ENCODE measurements around the gene CAMTA1.
"Not testable (repeated sequence)": the region's sequence is repeated elsewhere in the genome, so short reads cannot be mapped to it uniquely, and the experiment has no call there.

CAMTA1 gene

GRCh38 chr1:7702365-7702764 lies 917.1 kb downstream of the CAMTA1 start:
- no peak for DNase-seq (ENCODE audit: low spot score)

DNA sequence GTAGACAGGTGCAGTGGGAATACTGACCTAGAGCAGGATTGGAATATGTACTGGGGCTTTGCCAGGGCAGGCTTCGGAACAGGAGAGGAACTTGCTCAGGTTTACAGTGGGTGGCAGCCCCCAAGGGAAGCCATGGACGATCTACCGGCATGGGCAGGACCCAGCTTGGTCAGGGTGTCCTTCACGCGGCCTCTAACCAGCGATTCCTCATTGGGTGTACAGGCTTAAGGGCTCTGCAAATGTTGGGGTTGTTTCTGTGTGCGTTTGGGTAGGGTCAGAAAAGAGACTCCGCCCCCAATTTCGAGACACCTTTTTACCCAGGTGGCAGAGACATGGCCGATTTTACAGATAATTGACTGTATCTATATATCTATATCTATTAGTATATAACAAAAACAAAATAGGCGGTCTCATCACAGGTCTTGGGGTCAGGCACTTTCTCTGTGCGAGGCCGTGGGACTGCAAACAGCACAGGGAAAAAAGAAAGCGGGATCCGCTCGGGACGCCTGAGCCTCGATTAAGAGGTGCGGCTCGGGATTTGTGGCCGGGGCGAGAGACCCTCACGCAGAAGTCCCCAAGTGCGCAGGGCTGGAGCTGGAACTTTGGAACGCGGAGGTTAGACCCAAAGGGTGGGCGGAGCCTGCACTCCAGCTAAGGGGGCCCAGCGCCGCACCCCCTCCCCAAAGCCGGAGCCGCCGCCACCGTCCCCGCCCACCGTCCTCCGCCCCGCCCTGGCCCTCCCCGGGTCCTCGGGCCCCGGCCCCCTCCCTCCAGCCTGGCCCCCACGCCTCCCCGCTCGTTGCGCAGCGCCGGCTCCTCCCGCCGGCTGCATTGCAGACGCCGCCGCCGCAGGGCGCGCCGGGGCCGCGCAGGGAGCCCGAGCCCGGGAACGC lies 918.3 kb downstream of the CAMTA1 start:
- DNase-seq (ENCODE audit: low spot score): no peak

DNA sequence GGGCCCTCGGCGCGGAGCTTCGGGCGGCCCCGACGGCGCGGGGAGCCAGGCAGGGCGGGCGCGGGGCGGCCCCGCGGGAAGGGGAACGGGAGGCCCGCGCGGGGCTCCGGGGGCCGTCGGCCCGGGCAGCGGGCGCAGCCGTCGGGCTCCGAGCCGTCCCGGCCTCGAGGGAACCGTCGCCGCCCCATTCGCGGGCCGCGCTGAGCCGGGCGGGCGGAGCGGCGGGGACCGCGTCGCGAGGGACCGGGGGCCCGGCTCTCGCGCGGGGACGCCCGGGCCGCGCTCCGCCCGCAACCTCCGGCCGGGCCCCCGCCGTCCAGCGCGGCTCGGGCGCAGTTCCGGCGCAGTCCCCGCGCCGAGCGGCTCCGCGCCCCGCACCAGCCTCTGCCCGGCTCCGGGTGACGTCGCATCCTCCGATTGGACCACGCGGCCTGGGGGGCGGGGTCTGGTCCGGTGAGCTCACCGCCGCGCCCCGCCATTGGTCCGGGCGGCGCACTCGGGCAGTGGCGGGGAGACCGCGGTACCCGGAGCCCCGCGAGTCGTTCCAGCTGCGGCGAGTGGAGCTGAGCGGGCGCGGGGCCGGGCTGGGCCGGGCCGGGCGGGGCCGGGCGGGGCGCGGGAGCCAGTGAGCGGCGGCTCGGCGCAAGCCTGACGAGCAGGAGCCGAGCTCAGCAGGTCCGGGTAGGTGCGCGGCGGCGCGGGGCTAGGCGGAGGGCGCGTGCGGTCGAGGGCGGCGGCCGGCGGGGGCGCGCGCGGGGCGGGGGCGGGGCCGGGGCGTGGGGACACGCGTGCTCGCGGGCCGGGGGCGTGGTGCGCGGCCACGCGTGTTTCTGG lies 919.2 kb downstream of the CAMTA1 start:
- DNase-seq (ENCODE audit: low spot score): no peak

- no peak for DNase-seq (ENCODE audit: low spot score)
These were observed 920.0 kb downstream of the CAMTA1 start for GRCh38 chr1:7705048-7705907.

DNA sequence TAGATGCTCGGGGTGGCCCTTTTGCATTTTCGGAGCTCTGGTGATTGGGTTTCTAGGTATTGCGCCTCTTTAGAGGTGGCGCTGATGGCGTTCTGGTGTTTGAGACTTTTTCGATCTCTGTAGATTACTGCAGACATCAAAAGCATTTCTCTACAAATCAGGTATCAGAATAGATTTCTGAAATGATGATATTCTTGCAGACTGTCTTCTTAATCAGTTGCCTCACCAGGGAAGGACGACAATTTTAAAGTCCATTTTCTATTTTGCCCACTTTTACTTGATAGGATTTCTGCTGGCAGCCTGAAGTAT lies 920.6 kb downstream of the CAMTA1 start:
- DNase-seq (ENCODE audit: low spot score): no peak

GRCh38 chr1:7707527-7707926 lies 922.3 kb downstream of the CAMTA1 start:
- DNase-seq (ENCODE audit: low spot score): peak; percentile 24

GRCh38 chr1:7708065-7708464 lies 922.8 kb downstream of the CAMTA1 start:
- not testable (repeated sequence) for DNase-seq (ENCODE audit: low spot score)

GRCh38 chr1:7710859-7711258 lies 925.6 kb downstream of the CAMTA1 start:
- no peak for DNase-seq (ENCODE audit: low spot score)

DNA sequence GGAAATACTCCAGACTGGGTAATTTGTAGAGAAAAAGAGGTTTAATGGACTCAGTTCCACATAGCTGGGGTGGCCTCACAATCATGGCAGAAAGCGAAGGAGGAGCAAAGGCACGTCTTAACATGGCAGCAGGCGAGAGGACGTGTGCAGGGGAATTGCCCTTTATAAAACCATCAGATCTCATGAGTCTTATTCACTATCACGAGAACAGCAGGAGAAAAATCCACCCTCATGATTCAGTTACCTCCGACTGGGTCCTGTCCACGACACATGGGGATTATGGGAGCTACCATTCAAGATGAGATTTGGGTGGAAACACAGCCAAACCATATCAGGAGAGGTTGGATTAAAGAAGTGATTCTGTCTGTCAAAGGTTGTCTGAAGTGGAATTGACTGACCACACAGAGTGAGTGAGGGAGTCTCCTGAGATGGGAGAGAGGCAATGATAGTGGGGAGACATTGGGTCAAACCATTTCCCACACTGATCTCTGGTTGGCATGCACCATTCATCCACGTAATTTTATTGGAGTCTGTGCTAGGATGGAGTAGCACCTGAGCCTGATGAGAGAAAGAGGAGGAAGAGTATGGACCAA lies 927.6 kb downstream of the CAMTA1 start:
- DNase-seq (ENCODE audit: low spot score): no peak

DNA sequence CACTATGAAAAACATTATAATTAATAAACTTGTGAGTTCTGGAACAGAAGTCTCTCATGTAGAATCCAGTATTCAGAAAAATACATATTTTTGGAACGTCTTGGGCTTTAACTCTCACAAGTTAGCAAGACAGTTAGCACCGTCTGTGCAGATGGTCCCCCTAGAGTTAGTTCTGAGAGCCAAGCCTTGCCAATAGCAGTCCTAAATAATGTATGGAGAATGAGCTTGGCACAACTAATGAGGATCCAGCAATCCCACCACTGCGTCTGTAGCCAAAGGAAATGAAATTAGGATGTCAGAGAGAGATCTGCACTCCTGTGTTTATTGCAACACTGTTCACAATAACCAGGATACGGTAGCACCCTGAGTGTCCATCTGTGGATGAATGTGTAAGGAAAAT lies 931.3 kb downstream of the CAMTA1 start:
- DNase-seq (ENCODE audit: low spot score): no peak

- DNase-seq (ENCODE audit: low spot score): no peak
These were observed 932.6 kb downstream of the CAMTA1 start for GRCh38 chr1:7717748-7718368.

- DNase-seq (ENCODE audit: low spot score): no peak
These were observed 934.3 kb downstream of the CAMTA1 start for GRCh38 chr1:7719468-7720094.

DNA sequence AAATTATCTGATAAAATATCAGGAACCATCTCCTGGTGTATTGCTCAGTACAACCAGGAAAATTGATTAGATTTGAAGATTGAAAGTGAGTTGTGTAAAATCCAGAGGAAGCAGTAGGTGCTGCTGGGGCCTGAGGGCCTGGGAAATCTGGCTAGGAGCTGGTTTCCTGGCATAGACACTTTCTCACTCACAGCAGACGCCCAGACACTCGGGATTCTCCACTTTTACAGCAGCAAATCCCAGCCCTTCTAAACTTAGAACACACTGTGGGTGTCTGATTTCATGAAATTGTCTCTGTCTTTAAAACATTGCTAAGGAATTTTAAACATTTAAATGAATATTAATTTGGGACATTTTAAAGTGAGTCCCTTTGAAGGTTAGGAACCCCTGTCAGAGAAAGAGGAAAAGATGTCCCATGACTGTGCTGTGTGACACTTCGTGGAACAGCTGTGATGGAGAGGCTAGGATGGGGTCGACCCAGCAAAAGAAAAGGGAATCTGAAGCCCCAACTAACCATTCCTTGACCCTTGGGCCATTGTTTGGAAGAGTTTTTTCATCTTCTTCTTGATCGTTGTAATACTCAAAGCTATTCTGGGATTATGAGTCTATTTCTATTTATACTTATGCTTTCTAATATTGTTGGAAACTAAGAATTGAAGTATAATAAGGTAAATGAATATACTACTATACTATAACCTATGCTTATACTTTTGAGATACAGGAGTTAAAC lies 936.9 kb downstream of the CAMTA1 start:
- DNase-seq (ENCODE audit: low spot score): no peak

- no peak for DNase-seq (ENCODE audit: low spot score)
These were observed 937.4 kb downstream of the CAMTA1 start for GRCh38 chr1:7722670-7723012.

GRCh38 chr1:7726623-7727022 lies 941.4 kb downstream of the CAMTA1 start:
- no peak for DNase-seq (ENCODE audit: low spot score)

- DNase-seq (ENCODE audit: low spot score): no peak
These were observed 942.7 kb downstream of the CAMTA1 start for GRCh38 chr1:7727809-7728471.

- no peak for DNase-seq (ENCODE audit: low spot score)
These were observed 944.5 kb downstream of the CAMTA1 start for GRCh38 chr1:7729761-7730160.

- no peak for DNase-seq (ENCODE audit: low spot score)
These were observed 947.1 kb downstream of the CAMTA1 start for GRCh38 chr1:7732331-7732730.

DNA sequence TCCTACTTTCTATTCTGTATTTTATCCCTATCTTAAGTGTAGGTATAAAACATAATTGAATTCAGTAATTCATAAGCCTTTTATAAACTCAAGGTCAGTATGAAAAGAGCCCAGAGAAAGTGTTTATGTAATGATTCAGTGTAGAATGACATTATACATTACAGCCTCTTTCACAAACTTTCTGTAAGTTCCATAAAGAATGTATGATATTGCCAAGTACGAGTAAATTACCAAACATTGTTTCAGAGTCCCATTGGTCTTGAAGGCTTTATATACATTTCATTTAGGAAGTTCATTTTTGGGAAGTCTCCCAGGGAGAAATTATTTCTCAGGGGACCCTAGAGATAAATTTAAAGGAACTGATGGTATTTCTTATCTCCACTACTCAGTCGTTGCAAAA lies 948.0 kb downstream of the CAMTA1 start:
- no peak for DNase-seq (ENCODE audit: low spot score)

- no peak for DNase-seq (ENCODE audit: low spot score)
These were observed 952.8 kb downstream of the CAMTA1 start for GRCh38 chr1:7738044-7738443.

Measured in RKO (cell line).